Heart left ventricle (tissue), 13 donors: ENCODE results near the gene GRAMD2B.

ENCODE experiments used
- POLR2A ChIP-seq, 2 donors: fragments of 450-650 bp; IDR thresholded peaks; one replicate each; pipeline ENCODE4 v1.6.1; 2017; ENCODE audit warnings: antibody characterized with exemption in 2 of 2, mild to moderate bottlenecking in 2 of 2, moderate library complexity in 2 of 2
- TF ChIP-seq, protein P1 (sequence below), 12 donors: fragments of 200-600 bp; sonication (generic) in 4 of 12; IDR thresholded peaks; one replicate each; pipeline versions ENCODE4 v1.5.0 to v1.8.0; 2018 to 2022; ENCODE audit warnings: antibody characterized with exemption in 12 of 12, mild to moderate bottlenecking in 5 of 12
- donor health status: ischemic (EF 13 %, LVEDD 7.1; RV severe dilation, severe dysfunction).
- donor health status: DM: no; HTN: yes; CAD: no.
- donor health status: DM: no; HTN: no; CAD: no.
- donor health status: ischemic (EF 25% LVEDD 6.9; RV normal size, moderate dysfunction).
- donor health status: ischemic (EF 25% LVEDD 5.7; RV mildly dilated, moderate dysfunction).
- donor health status: ischemic (EF 35%, LVEDD 5.7; RV mildly dilated, moderate dysfunction).
- donor health status: nonischemic (EF 11% LVEDD 7.7; RV severe dilation, severe dysfunction).
- donor health status: DM: yes; HTN: yes; CAD: no.
- donor health status: PGD.
- donor health status: ischemic (EF 29% LVEDD 5.4; RV normal size, mild dysfunction).
- donor health status: nonischemic (EF 23%, LVEDD 6.1; RV moderate dilation, normal function).

DNA sequence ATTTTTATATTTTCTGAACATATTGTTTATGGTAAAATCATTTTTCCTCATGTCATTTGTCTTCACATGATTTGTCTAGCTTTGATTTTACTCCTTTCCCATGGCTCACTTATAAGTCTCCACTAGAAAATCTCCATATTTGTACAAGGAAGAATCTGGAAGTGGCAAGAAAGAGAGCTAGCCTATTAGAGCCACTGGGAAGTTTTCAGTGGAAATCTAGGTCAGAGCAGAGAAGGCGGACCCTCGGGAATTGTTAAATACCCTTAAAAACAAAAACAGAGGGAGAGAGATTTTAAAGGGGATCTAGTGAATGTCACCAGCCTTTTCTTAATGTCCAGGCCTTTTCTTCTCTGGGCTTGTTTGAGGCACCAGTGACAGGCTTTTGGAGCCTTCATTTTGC, 56.6 kb downstream of the GRAMD2B start:
- TF ChIP-seq, protein P1, sequence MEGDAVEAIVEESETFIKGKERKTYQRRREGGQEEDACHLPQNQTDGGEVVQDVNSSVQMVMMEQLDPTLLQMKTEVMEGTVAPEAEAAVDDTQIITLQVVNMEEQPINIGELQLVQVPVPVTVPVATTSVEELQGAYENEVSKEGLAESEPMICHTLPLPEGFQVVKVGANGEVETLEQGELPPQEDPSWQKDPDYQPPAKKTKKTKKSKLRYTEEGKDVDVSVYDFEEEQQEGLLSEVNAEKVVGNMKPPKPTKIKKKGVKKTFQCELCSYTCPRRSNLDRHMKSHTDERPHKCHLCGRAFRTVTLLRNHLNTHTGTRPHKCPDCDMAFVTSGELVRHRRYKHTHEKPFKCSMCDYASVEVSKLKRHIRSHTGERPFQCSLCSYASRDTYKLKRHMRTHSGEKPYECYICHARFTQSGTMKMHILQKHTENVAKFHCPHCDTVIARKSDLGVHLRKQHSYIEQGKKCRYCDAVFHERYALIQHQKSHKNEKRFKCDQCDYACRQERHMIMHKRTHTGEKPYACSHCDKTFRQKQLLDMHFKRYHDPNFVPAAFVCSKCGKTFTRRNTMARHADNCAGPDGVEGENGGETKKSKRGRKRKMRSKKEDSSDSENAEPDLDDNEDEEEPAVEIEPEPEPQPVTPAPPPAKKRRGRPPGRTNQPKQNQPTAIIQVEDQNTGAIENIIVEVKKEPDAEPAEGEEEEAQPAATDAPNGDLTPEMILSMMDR (IDR thresholded peaks at IDR 0.05), result no peak
- TF ChIP-seq POLR2A (IDR thresholded peaks at IDR 0.05), result no peak
